HL-60 (cell line): Measurements from ENCODE around the gene ANGPTL2.

Source experiments
- DNase-seq, 2 experiments: peaks; one replicate each; pipeline ENCODE4 v3.0.0-alpha.2; 2010 to 2020; ENCODE audit warnings: low read depth in 1 of 2, low spot score in 1 of 2
- H3K27ac ChIP-seq: fragments of 250-450 bp; sonication (Bioruptor Pico); replicated peaks from 2 replicates; pipeline ENCODE4 v1.5.1; 2020; ENCODE audit warnings: mild to moderate bottlenecking, moderate library complexity
- H3K27me3 ChIP-seq: fragments of 250-450 bp; sonication (Bioruptor Pico); 2 replicates; pipeline ENCODE4 v1.5.1; 2021; ENCODE audit warnings: mild to moderate bottlenecking, moderate library complexity; ENCODE audit not compliant: insufficient read depth, poor library complexity, severe bottlenecking
- H3K4me3 ChIP-seq: replicated peaks from 2 replicates; pipeline ENCODE4 v1.5.1; 2011; ENCODE audit warnings: mild to moderate bottlenecking, control low read depth, low read length; ENCODE audit not compliant: insufficient read depth
- GABPA ChIP-seq: IDR thresholded peaks from 2 replicates; pipeline ENCODE4 v1.6.1; 2012; ENCODE audit warnings: low read depth
- POLR2AphosphoS5 ChIP-seq: IDR thresholded peaks from 2 replicates; pipeline ENCODE4 v1.6.1; 2012; ENCODE audit warnings: low read depth
- REST ChIP-seq: IDR thresholded peaks from 2 replicates; pipeline ENCODE4 v1.6.1; 2012; ENCODE audit warnings: low read depth; ENCODE audit not compliant: insufficient replicate concordance
- SPI1 ChIP-seq: IDR thresholded peaks from 2 replicates; pipeline ENCODE4 v1.6.1; 2012; ENCODE audit warnings: low read depth, mild to moderate bottlenecking, borderline replicate concordance
- TF ChIP-seq, protein P1 (sequence below): IDR thresholded peaks from one replicate; pipeline ENCODE4 v1.5.1; 2011; ENCODE audit warnings: low read length, control low read depth, inconsistent platforms; ENCODE audit not compliant: insufficient read depth

ANGPTL2 gene

GRCh38 chr9:127112056-127112455 lies 10.4 kb downstream of the ANGPTL2 start:
- TF ChIP-seq GABPA (no peak), SPI1 (no peak), REST (no peak), POLR2AphosphoS5 (no peak)
- TF ChIP-seq, protein P1, sequence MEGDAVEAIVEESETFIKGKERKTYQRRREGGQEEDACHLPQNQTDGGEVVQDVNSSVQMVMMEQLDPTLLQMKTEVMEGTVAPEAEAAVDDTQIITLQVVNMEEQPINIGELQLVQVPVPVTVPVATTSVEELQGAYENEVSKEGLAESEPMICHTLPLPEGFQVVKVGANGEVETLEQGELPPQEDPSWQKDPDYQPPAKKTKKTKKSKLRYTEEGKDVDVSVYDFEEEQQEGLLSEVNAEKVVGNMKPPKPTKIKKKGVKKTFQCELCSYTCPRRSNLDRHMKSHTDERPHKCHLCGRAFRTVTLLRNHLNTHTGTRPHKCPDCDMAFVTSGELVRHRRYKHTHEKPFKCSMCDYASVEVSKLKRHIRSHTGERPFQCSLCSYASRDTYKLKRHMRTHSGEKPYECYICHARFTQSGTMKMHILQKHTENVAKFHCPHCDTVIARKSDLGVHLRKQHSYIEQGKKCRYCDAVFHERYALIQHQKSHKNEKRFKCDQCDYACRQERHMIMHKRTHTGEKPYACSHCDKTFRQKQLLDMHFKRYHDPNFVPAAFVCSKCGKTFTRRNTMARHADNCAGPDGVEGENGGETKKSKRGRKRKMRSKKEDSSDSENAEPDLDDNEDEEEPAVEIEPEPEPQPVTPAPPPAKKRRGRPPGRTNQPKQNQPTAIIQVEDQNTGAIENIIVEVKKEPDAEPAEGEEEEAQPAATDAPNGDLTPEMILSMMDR = no peak
- H3K27ac ChIP-seq = no peak overlapping the region
- no peak for DNase-seq

GRCh38 chr9:127109212-127109711 lies 13.2 kb downstream of the ANGPTL2 start:
- no peak overlapping the region for H3K4me3 ChIP-seq
- TF ChIP-seq POLR2AphosphoS5 (no peak), GABPA (no peak), REST (no peak), SPI1 (no peak)
- TF ChIP-seq, protein P1 = no peak
- no peak overlapping the region for H3K27ac ChIP-seq
- DNase-seq = no peak
- H3K27me3 ChIP-seq = no peaks in the 10 kb centered on the region

More at GRCh38 chr9:127112056-127112455, 10.4 kb downstream of the ANGPTL2 start:
- Histone ChIP-seq H3K4me3 (no peak overlapping the region), H3K27me3 (no peaks in the 10 kb centered on the region)

GRCh38 chr9:127107929-127108876 lies 14.2 kb downstream of the ANGPTL2 start:
- no peak for DNase-seq
- H3K27ac ChIP-seq = no peak overlapping the region
- TF ChIP-seq SPI1 = no peak
- TF ChIP-seq, protein P1 = no peak
- H3K4me3 ChIP-seq = no peak overlapping the region
- H3K27me3 ChIP-seq = no peaks in the 10 kb centered on the region
